Inflammatory macrophage treated with lipopolysaccharide for 4 hours (primary cell): Measurements from ENCODE around the gene LEP.

Experiments
- DNase-seq: peaks from one replicate; pipeline ENCODE4 v3.0.0-alpha.2; 2020

LEP gene

GRCh38 chr7:128251337-128251736 lies 10.3 kb downstream of the LEP start:
- no peak for DNase-seq

GRCh38 chr7:128253701-128254100 lies 12.6 kb downstream of the LEP start:
- no peak for DNase-seq

GRCh38 chr7:128254470-128254869 lies 13.4 kb downstream of the LEP start:
- no peak for DNase-seq

GRCh38 chr7:128255271-128255670 lies 14.2 kb downstream of the LEP start:
- DNase-seq = peak; percentile 51

GRCh38 chr7:128257458-128257857 lies 16.4 kb downstream of the LEP start:
- no peak for DNase-seq

- no peak for DNase-seq
Measured at GRCh38 chr7:128259131-128260061, 18.3 kb downstream of the LEP start.

- DNase-seq = no peak
Measured at GRCh38 chr7:128260069-128260795, 19.2 kb downstream of the LEP start.

- no peak for DNase-seq
Measured at GRCh38 chr7:128262273-128263028, 21.4 kb downstream of the LEP start.

- no peak for DNase-seq
Measured at GRCh38 chr7:128263420-128263819, 22.3 kb downstream of the LEP start.

- no peak for DNase-seq
Measured at GRCh38 chr7:128264477-128264876, 23.4 kb downstream of the LEP start.

- no peak for DNase-seq
Measured at GRCh38 chr7:128265156-128265905, 24.3 kb downstream of the LEP start.

GRCh38 chr7:128265906-128266300 lies 24.8 kb downstream of the LEP start:
- DNase-seq = no peak

- no peak for DNase-seq
Measured at GRCh38 chr7:128266529-128266882, 25.4 kb downstream of the LEP start.

GRCh38 chr7:128266883-128267594 lies 26.0 kb downstream of the LEP start:
- DNase-seq = no peak

GRCh38 chr7:128267595-128267924 lies 26.5 kb downstream of the LEP start:
- no peak for DNase-seq

GRCh38 chr7:128268233-128268632 lies 27.2 kb downstream of the LEP start:
- no peak for DNase-seq

GRCh38 chr7:128270826-128271272 lies 29.8 kb downstream of the LEP start:
- DNase-seq = no peak

- no peak for DNase-seq
Measured at GRCh38 chr7:128271471-128271941, 30.4 kb downstream of the LEP start.

- no peak for DNase-seq
Measured at GRCh38 chr7:128271942-128272481, 30.9 kb downstream of the LEP start.

GRCh38 chr7:128274246-128274883 lies 33.3 kb downstream of the LEP start:
- no peak for DNase-seq
